HL-60/S4 treated with retinoic acid at 250 ng/mL for 4 days and 3 days (cell line): Measurements from ENCODE around the gene ALG5.

ENCODE experiments used
- in situ Hi-C: fragments of 300-500 bp; cut with MboI; formaldehyde crosslinking; loops from 2 replicates; pipeline ENCODE4 v1.7.0; 2022; ENCODE audit warnings: low sequenced_read_pairs

ALG5 gene

GRCh38 chr13:36981156-36981743 lies 17.9 kb downstream of the ALG5 start:
- in situ Hi-C loops, result loop anchor here (25.0 kb wide), 1 partner anchor 694 kb away; the partner anchor contains the start of gene CCDC169

GRCh38 chr13:36979361-36980050 lies 19.6 kb downstream of the ALG5 start:
- in situ Hi-C loops, result loop anchor here (25.0 kb wide), 1 partner anchor 692 kb away; the partner anchor contains the start of gene CCDC169

GRCh38 chr13:36975172-36975571 lies 24.0 kb downstream of the ALG5 start:
- in situ Hi-C loops, result loop anchor here (25.0 kb wide), 1 partner anchor 688 kb away; the partner anchor contains the start of gene CCDC169

- in situ Hi-C loops, result no loop called here
Measured at GRCh38 chr13:36973621-36974295, 25.4 kb downstream of the ALG5 start.

- in situ Hi-C loops, result no loop called here
Measured at GRCh38 chr13:36973009-36973408, 26.1 kb downstream of the ALG5 start.

- in situ Hi-C loops, result no loop called here
Measured at GRCh38 chr13:36966404-36966803, 32.7 kb downstream of the ALG5 start.

GRCh38 chr13:36965767-36966166 lies 33.4 kb downstream of the ALG5 start:
- in situ Hi-C loops, result no loop called here

GRCh38 chr13:36959456-36960116 lies 39.6 kb downstream of the ALG5 start:
- in situ Hi-C loops, result no loop called here

GRCh38 chr13:36954542-36954941 lies 44.6 kb downstream of the ALG5 start:
- in situ Hi-C loops, result no loop called here

- in situ Hi-C loops, result no loop called here
Measured at GRCh38 chr13:36950920-36951319, 48.2 kb downstream of the ALG5 start.

GRCh38 chr13:36950330-36950729 lies 48.8 kb downstream of the ALG5 start:
- in situ Hi-C loops, result no loop called here

- in situ Hi-C loops, result no loop called here
Measured at GRCh38 chr13:36945078-36945477, 54.1 kb downstream of the ALG5 start.

GRCh38 chr13:36925603-36926002 lies 73.5 kb downstream of the ALG5 start:
- in situ Hi-C loops, result no loop called here

GRCh38 chr13:36924001-36924400 lies 75.1 kb downstream of the ALG5 start:
- in situ Hi-C loops, result no loop called here

GRCh38 chr13:36921631-36922301 lies 77.4 kb downstream of the ALG5 start:
- in situ Hi-C loops, result no loop called here

GRCh38 chr13:36920616-36921185 lies 78.4 kb downstream of the ALG5 start:
- in situ Hi-C loops, result no loop called here

GRCh38 chr13:36919833-36920615 lies 79.1 kb downstream of the ALG5 start, which contains the start of gene SMAD9:
TSS of gene SMAD9 (minus strand) at chr13:36920238. CDS start at chr13:36879689, 40,549 bp downstream.
- in situ Hi-C loops, result no loop called here

- in situ Hi-C loops, result no loop called here
Measured at GRCh38 chr13:36919171-36919832, 79.8 kb downstream of the ALG5 start.
